GM19238 (cell line): ENCODE measurements around the gene RFC2.
"Not testable (repeated sequence)": the region's sequence is repeated elsewhere in the genome, so short reads cannot be mapped to it uniquely, and the experiment has no call there.

Experiments
- DNase-seq: peaks from one replicate; pipeline ENCODE4 v3.0.0; 2011; ENCODE audit warnings: low spot score; ENCODE audit not compliant: insufficient read length

RFC2 gene

GRCh38 chr7:74252893-74253292 is 1.3 kb downstream of the RFC2 start:
- no peak for DNase-seq

- not testable (repeated sequence) for DNase-seq
Observed at GRCh38 chr7:74249058-74249457, 5.1 kb downstream of the RFC2 start.

GRCh38 chr7:74248156-74248555 is 6.0 kb downstream of the RFC2 start:
- no peak for DNase-seq

GRCh38 chr7:74246497-74246896 is 7.7 kb downstream of the RFC2 start:
- DNase-seq: no peak

GRCh38 chr7:74242122-74242443 is 12.1 kb downstream of the RFC2 start:
- DNase-seq: no peak

GRCh38 chr7:74240482-74240881 is 13.7 kb downstream of the RFC2 start:
- no peak for DNase-seq

- DNase-seq: no peak
Observed at GRCh38 chr7:74236284-74236683, 17.9 kb downstream of the RFC2 start.

- DNase-seq: no peak
Observed at GRCh38 chr7:74235518-74236268, 18.5 kb downstream of the RFC2 start.

GRCh38 chr7:74233655-74234285 is 20.4 kb downstream of the RFC2 start:
- DNase-seq: no peak

- DNase-seq: no peak
Observed at GRCh38 chr7:74231232-74231590, 23.0 kb downstream of the RFC2 start.

GRCh38 chr7:74230446-74231231 is 23.6 kb downstream of the RFC2 start:
- DNase-seq: no peak

- no peak for DNase-seq
Observed at GRCh38 chr7:74228951-74229900, 25.0 kb downstream of the RFC2 start.

GRCh38 chr7:74226633-74227032 is 27.6 kb downstream of the RFC2 start:
- DNase-seq: no peak

GRCh38 chr7:74225400-74225799 is 28.8 kb downstream of the RFC2 start:
- no peak for DNase-seq

GRCh38 chr7:74224907-74225306 is 29.3 kb downstream of the RFC2 start:
- DNase-seq: not testable (repeated sequence)

- DNase-seq: no peak
Observed at GRCh38 chr7:74224511-74224832, 29.7 kb downstream of the RFC2 start.

GRCh38 chr7:74223711-74224510 is 30.3 kb downstream of the RFC2 start:
- DNase-seq: no peak

GRCh38 chr7:74222851-74223710 is 31.1 kb downstream of the RFC2 start:
- DNase-seq: no peak

- DNase-seq: no peak
Observed at GRCh38 chr7:74221713-74222112, 32.5 kb downstream of the RFC2 start.

GRCh38 chr7:74220229-74220628 is 34.0 kb downstream of the RFC2 start:
- DNase-seq: no peak
